ENCODE data around the gene NOTCH4. TPM values are rescaled to one million over a fixed set of nuclear protein-coding genes. Genes with fewer than 3 reads are reported as not detected.

Gene NOTCH4
- total RNA-seq, 1 donor from 2014 or later = 4.7 TPM

GRCh38 chr6:32254761-32255198, 30.9 kb upstream of the NOTCH4 start:
- DNase-seq (ENCODE audit: low spot score, unreplicated experiment) = no peak
- no peak overlapping the region for H3K27ac Mint-ChIP-seq
- H3K36me3 Mint-ChIP-seq (ENCODE audit: insufficient read depth) = no peaks in the 10 kb centered on the region
- H3K27me3 Mint-ChIP-seq = peaks cover 17% of the 10 kb centered on the region
- peak overlapping the region; percentile 70 for H3K4me3 Mint-ChIP-seq (ENCODE audit: low read depth)
- TF ChIP-seq, protein P1, sequence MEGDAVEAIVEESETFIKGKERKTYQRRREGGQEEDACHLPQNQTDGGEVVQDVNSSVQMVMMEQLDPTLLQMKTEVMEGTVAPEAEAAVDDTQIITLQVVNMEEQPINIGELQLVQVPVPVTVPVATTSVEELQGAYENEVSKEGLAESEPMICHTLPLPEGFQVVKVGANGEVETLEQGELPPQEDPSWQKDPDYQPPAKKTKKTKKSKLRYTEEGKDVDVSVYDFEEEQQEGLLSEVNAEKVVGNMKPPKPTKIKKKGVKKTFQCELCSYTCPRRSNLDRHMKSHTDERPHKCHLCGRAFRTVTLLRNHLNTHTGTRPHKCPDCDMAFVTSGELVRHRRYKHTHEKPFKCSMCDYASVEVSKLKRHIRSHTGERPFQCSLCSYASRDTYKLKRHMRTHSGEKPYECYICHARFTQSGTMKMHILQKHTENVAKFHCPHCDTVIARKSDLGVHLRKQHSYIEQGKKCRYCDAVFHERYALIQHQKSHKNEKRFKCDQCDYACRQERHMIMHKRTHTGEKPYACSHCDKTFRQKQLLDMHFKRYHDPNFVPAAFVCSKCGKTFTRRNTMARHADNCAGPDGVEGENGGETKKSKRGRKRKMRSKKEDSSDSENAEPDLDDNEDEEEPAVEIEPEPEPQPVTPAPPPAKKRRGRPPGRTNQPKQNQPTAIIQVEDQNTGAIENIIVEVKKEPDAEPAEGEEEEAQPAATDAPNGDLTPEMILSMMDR (IDR thresholded peaks at IDR 0.05; ENCODE audit: unreplicated experiment) = no peak
- peaks cover 2% of the 10 kb centered on the region for H3K4me1 Mint-ChIP-seq (ENCODE audit: low read depth)
- peaks cover 13% of the 10 kb centered on the region for H3K9me3 Mint-ChIP-seq (ENCODE audit: low read depth)

DNA sequence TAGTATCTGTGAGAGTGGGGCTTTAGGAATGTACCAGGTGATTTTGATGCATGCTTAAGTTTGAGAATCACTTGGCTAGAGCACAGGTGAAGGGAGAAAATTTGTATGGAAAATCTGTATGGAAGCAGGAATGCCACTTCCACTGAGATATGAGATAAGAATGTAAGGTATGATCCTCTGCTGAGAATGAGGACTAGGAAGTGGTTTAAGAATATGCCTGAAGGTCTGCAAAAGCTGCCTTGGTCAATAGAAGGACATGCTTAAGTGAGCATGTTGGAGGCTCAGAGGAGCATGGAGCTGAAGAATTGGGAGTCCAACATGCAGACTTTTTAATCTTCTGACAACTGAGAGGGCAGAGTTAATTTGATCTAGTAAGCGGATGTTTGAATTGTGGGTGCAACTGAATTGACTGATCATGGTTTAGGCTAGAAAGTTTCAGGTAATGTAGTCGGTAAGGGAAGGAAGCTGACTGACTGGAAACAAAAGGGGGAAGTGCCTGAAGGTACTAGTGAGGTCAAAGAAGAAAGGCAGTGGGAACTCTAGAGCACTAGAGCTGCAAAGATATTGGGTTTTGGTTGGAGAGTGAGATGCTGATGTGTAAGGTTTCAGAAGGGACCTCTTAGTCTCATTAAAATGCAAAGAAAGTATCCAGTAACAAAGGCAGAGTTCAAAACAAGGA, 28.6 kb upstream of the NOTCH4 start:
- TF ChIP-seq, protein P1 (IDR thresholded peaks at IDR 0.05; ENCODE audit: unreplicated experiment) = no peak
- H3K27me3 Mint-ChIP-seq = peaks cover 17% of the 10 kb centered on the region

DNA sequence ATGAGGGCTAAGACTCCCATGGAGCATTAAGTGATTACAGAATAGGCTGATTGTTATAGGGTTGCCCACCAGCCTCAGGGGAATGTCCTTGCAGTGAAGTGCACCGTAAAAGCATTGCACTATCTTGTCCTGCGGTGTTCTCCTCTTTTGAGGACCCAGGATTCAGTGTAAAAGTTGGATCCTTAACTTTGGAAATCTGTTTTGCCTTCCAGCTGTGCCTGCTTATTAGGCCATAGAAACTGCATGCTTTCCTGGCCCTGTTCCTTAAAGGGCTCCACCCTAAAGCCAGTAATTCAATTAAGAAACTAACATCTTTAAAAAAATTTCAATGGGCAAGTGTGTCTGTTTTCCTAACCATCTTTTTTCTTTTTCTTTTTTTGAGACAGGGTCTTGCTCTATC, 25.4 kb upstream of the NOTCH4 start:
- Mint-ChIP-seq H3K4me1 (ENCODE audit: low read depth) (peaks cover 5% of the 10 kb centered on the region), H3K36me3 (ENCODE audit: insufficient read depth) (no peaks in the 10 kb centered on the region), H3K9me3 (ENCODE audit: low read depth) (peaks cover 8% of the 10 kb centered on the region), H3K27me3 (peaks cover 18% of the 10 kb centered on the region), H3K27ac (no peak overlapping the region), H3K4me3 (ENCODE audit: low read depth) (no peak overlapping the region)
- no peak for DNase-seq (ENCODE audit: low spot score, unreplicated experiment)
- TF ChIP-seq, protein P1 (IDR thresholded peaks at IDR 0.05; ENCODE audit: unreplicated experiment) = no peak

More for the DNA sequence above, 28.6 kb upstream of the NOTCH4 start:
- Mint-ChIP-seq H3K4me3 (ENCODE audit: low read depth) (no peak overlapping the region), H3K4me1 (ENCODE audit: low read depth) (peaks cover 2% of the 10 kb centered on the region), H3K27ac (no peak overlapping the region), H3K36me3 (ENCODE audit: insufficient read depth) (no peaks in the 10 kb centered on the region), H3K9me3 (ENCODE audit: low read depth) (peaks cover 8% of the 10 kb centered on the region)
- no peak for DNase-seq (ENCODE audit: low spot score, unreplicated experiment)

GRCh38 chr6:32247401-32247800, 23.5 kb upstream of the NOTCH4 start:
- TF ChIP-seq, protein P1 (IDR thresholded peaks at IDR 0.05; ENCODE audit: unreplicated experiment) = no peak
- Mint-ChIP-seq H3K9me3 (ENCODE audit: low read depth) (peaks cover 8% of the 10 kb centered on the region), H3K27me3 (peaks cover 25% of the 10 kb centered on the region), H3K4me3 (ENCODE audit: low read depth) (no peak overlapping the region), H3K27ac (no peak overlapping the region), H3K4me1 (ENCODE audit: low read depth) (peaks cover 5% of the 10 kb centered on the region), H3K36me3 (ENCODE audit: insufficient read depth) (no peaks in the 10 kb centered on the region)
- no peak for DNase-seq (ENCODE audit: low spot score, unreplicated experiment)

DNA sequence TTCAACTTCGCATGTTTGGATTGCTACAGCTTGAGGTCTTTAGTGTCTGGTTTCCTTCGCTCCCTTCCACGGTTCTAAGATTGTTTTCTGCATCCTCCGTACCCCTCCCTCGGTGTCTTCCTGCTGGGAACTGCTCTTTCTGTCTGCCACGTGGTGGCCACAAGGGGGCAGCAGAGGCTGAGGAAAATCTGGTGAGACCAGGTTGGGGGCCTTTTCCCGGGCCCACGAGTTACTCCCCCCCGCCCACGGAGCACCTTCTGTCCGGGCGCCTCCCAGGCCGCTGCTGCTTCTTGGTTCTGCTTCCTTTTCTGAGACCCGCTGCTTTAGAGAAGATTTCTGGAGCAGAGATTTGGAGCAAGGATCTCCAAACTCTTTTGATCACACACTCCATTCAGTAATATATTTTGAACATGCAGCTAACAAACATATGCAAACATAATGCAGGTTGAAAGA, 21.1 kb upstream of the NOTCH4 start:
- DNase-seq (ENCODE audit: low spot score, unreplicated experiment) = peak; percentile 64
- peaks cover 28% of the 10 kb centered on the region for H3K27me3 Mint-ChIP-seq
- H3K4me1 Mint-ChIP-seq (ENCODE audit: low read depth) = peaks cover 5% of the 10 kb centered on the region
- no peaks in the 10 kb centered on the region for H3K36me3 Mint-ChIP-seq (ENCODE audit: insufficient read depth)
- no peak overlapping the region for H3K27ac Mint-ChIP-seq
- no peak overlapping the region for H3K4me3 Mint-ChIP-seq (ENCODE audit: low read depth)
- peaks cover 8% of the 10 kb centered on the region for H3K9me3 Mint-ChIP-seq (ENCODE audit: low read depth)
- TF ChIP-seq, protein P1 (IDR thresholded peaks at IDR 0.05; ENCODE audit: unreplicated experiment) = peak; percentile 94

Data from progenitor cell of endocrine pancreas (in vitro differentiated cells).